ENCODE results near the gene TDO2.

The TDO2 gene

DNA sequence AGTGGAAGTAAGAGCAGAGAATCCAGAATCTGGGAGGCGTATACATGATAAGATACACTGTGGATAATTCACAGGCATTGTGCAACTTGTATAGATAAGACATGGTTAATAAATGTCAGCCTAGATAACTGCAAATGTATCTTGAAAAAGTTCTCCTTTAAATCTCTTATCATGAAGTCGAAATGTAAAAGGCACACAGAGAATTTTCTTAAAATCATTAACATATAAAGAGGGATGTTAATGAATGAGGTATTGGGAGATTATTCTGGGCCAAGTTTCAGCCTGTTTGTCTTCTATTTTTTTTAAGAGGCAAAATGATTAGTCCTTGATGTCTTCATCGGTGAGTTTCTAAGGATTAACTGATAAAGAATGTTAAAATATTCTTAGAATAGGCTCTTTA, 835 bp downstream of the TDO2 start:
- DNase-seq (ENCODE audit: insufficient read length, low spot score) (no peak), FAIRE-seq (no peak)
- no peak for TF ChIP-seq POU2F2 (IDR thresholded peaks at IDR 0.05; ENCODE audit: low read depth, low read length)
- TF ChIP-seq POLR2AphosphoS5 (IDR thresholded peaks at IDR 0.05; ENCODE audit: low read depth, low read length) = no peak
- TF ChIP-seq SPI1 (IDR thresholded peaks at IDR 0.05; ENCODE audit: low read depth, low read length) = no peak
- no peak for TF ChIP-seq POLR2A (IDR thresholded peaks at IDR 0.05; ENCODE audit: low read depth, low read length)
- TF ChIP-seq PAX5 (IDR thresholded peaks at IDR 0.05; ENCODE audit: insufficient read depth, low read length, severe bottlenecking) = no peak
- TF ChIP-seq TAF1 (IDR thresholded peaks at IDR 0.05; ENCODE audit: low read depth, low read length) = no peak

DNA sequence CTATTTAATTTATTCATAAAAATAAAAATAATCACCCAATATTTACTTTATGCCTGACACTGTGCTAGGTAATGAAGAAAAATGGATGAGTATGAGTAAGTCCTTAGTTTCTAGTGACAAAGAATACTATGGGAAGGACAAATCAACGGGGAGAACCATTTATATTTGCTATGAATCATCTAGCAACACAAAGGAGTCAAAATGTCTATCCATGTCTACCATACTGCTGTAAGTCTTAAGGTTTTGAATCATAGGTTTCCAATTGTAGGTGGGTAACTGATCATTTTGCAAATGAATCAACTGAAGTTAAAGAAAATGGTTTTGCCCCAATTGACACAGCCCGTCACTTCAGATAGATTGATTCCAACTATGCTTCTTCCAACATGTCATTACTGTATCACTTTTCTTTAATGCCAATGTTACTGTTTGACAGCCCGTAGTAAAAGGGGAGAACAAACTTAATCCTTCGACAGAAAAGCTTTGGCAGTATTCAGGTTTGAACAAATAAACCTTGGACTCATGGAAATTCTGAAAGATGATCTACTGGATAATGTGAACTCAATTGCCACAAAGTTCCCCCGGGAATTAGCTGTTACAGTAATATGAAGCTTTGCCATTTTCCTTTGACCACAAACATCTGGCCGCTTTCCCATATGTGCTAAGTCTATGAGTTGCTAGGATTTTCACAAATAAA, 3.2 kb downstream of the TDO2 start:
- TF ChIP-seq POLR2A (IDR thresholded peaks at IDR 0.05; ENCODE audit: low read depth, low read length) = no peak
- no peak for TF ChIP-seq POLR2AphosphoS5 (IDR thresholded peaks at IDR 0.05; ENCODE audit: low read depth, low read length)
- no peak for TF ChIP-seq TAF1 (IDR thresholded peaks at IDR 0.05; ENCODE audit: low read depth, low read length)
- TF ChIP-seq POU2F2 (IDR thresholded peaks at IDR 0.05; ENCODE audit: low read depth, low read length) = no peak
- TF ChIP-seq SPI1 (IDR thresholded peaks at IDR 0.05; ENCODE audit: low read depth, low read length) = no peak
- TF ChIP-seq PAX5 (IDR thresholded peaks at IDR 0.05; ENCODE audit: insufficient read depth, low read length, severe bottlenecking) = no peak
- DNase-seq (ENCODE audit: insufficient read length, low spot score) (no peak), FAIRE-seq (no peak)

DNA sequence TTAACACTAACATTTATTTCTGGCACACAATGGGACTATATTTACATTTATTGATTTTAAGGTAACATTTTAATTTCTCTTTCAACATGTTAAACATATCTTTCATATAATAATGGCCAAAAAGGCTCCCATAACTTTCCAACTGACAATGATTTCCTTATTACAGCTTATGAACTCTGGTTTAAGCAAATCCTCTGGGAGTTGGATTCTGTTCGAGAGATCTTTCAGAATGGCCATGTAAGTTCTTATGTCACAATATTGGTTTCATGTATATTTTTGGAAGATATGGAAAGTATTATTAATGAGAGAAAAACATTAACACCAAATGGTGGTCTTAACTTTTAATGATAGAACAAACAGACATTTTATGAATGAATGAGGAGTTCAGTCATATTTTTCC, 4.1 kb downstream of the TDO2 start:
- TF ChIP-seq PAX5 (IDR thresholded peaks at IDR 0.05; ENCODE audit: insufficient read depth, low read length, severe bottlenecking) (no peak), SPI1 (IDR thresholded peaks at IDR 0.05; ENCODE audit: low read depth, low read length) (no peak), POLR2A (IDR thresholded peaks at IDR 0.05; ENCODE audit: low read depth, low read length) (no peak)
- DNase-seq (ENCODE audit: insufficient read length, low spot score) (no peak), FAIRE-seq (no peak)

GRCh38 chr4:155908187-155909139, 5.0 kb downstream of the TDO2 start:
- no peak for FAIRE-seq

DNA sequence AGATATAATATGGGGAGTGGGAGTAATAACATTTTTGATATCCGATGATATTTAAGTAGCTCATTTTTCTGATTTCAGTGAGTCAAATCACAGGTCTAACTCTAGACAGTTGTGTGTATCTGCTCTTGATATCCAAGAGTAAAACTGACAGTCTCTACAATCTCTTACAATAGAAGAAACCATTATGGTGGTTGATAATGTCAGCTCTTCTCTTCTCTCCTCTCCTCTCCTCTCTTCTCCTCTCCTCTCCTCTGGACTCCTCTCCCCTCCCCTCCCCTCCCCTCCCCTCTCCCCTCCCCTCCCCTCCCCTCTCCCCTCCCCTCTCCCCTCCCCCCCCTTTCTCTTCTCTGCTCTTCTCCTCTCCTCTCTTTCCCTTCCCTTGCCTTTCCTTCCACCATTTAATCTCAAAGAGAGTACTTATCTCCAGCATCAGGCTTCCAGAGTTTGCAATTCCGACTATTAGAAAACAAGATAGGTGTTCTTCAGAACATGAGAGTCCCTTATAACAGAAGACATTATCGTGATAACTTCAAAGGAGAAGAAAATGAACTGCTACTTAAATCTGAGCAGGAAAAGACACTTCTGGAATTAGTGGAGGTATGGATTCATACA, 6.2 kb downstream of the TDO2 start:
- DNase-seq (ENCODE audit: insufficient read length, low spot score) (no peak), FAIRE-seq (no peak)
- TF ChIP-seq SPI1 (IDR thresholded peaks at IDR 0.05; ENCODE audit: low read depth, low read length) (no peak), POLR2AphosphoS5 (IDR thresholded peaks at IDR 0.05; ENCODE audit: low read depth, low read length) (no peak), POLR2A (IDR thresholded peaks at IDR 0.05; ENCODE audit: low read depth, low read length) (no peak), PAX5 (IDR thresholded peaks at IDR 0.05; ENCODE audit: insufficient read depth, low read length, severe bottlenecking) (no peak), TAF1 (IDR thresholded peaks at IDR 0.05; ENCODE audit: low read depth, low read length) (no peak), POU2F2 (IDR thresholded peaks at IDR 0.05; ENCODE audit: low read depth, low read length) (no peak)

More at GRCh38 chr4:155908187-155909139, 5.0 kb downstream of the TDO2 start:
- TF ChIP-seq PAX5 (IDR thresholded peaks at IDR 0.05; ENCODE audit: insufficient read depth, low read length, severe bottlenecking) (no peak), SPI1 (IDR thresholded peaks at IDR 0.05; ENCODE audit: low read depth, low read length) (no peak), POLR2A (IDR thresholded peaks at IDR 0.05; ENCODE audit: low read depth, low read length) (no peak), POLR2AphosphoS5 (IDR thresholded peaks at IDR 0.05; ENCODE audit: low read depth, low read length) (no peak), TAF1 (IDR thresholded peaks at IDR 0.05; ENCODE audit: low read depth, low read length) (no peak), POU2F2 (IDR thresholded peaks at IDR 0.05; ENCODE audit: low read depth, low read length) (no peak)
- DNase-seq (ENCODE audit: insufficient read length, low spot score) = no peak

- no peak for TF ChIP-seq PAX5 (IDR thresholded peaks at IDR 0.05; ENCODE audit: insufficient read depth, low read length, severe bottlenecking)
- DNase-seq (ENCODE audit: insufficient read length, low spot score) = no peak
- FAIRE-seq = no peak
These were observed 8.4 kb downstream of the TDO2 start for GRCh38 chr4:155911905-155912304.

DNA sequence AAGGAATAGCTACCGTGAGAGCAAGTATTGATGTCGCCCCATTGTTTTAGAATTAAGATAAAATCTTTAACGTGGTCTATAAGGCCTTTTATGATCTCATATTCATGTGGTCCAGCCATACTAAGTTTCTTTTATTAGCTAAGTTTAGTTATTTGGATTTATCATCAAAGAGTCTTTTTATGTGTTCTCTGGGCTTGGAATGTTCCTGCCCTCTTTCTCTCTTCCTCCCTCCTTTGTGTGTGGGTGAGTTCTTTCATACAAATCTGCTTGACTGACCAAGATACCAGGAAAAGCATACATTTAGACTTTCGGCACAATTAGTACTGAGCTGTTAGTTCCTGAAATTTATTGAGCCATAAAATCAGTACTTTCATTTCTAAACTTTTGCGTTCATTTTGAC, 11.3 kb downstream of the TDO2 start:
- TF ChIP-seq POU2F2 (IDR thresholded peaks at IDR 0.05; ENCODE audit: low read depth, low read length) (no peak), SPI1 (IDR thresholded peaks at IDR 0.05; ENCODE audit: low read depth, low read length) (no peak), POLR2AphosphoS5 (IDR thresholded peaks at IDR 0.05; ENCODE audit: low read depth, low read length) (no peak), PAX5 (IDR thresholded peaks at IDR 0.05; ENCODE audit: insufficient read depth, low read length, severe bottlenecking) (no peak), POLR2A (IDR thresholded peaks at IDR 0.05; ENCODE audit: low read depth, low read length) (no peak), TAF1 (IDR thresholded peaks at IDR 0.05; ENCODE audit: low read depth, low read length) (no peak)
- FAIRE-seq (no peak), DNase-seq (ENCODE audit: insufficient read length, low spot score) (no peak)

- FAIRE-seq (no peak), DNase-seq (ENCODE audit: insufficient read length, low spot score) (no peak)
- TF ChIP-seq SPI1 (IDR thresholded peaks at IDR 0.05; ENCODE audit: low read depth, low read length) (no peak), POLR2AphosphoS5 (IDR thresholded peaks at IDR 0.05; ENCODE audit: low read depth, low read length) (no peak), TAF1 (IDR thresholded peaks at IDR 0.05; ENCODE audit: low read depth, low read length) (no peak), PAX5 (IDR thresholded peaks at IDR 0.05; ENCODE audit: insufficient read depth, low read length, severe bottlenecking) (no peak), POU2F2 (IDR thresholded peaks at IDR 0.05; ENCODE audit: low read depth, low read length) (no peak), POLR2A (IDR thresholded peaks at IDR 0.05; ENCODE audit: low read depth, low read length) (no peak)
These were observed 18.1 kb downstream of the TDO2 start for GRCh38 chr4:155921597-155921996.

DNA sequence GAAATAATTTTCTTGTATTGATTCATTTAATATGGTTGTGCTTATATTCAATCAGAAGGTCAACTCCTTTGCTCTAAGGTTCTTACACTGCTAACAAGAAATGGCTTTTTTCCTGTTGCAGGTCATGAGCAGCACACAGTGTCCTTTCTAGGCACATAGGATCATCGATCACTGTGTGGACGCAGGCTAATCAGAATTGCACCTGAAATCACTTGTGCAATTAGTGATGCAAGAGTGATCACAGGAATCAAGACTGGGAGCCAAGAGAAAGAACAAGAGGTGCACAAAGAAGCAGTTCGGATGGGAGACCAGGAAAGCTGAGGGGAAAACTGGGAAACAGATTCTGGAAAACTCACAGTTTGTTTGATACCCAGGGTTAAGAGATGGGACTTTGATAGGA, 21.1 kb downstream of the TDO2 start:
- no peak for FAIRE-seq
- TF ChIP-seq POU2F2 (IDR thresholded peaks at IDR 0.05; ENCODE audit: low read depth, low read length) = no peak
- no peak for TF ChIP-seq TAF1 (IDR thresholded peaks at IDR 0.05; ENCODE audit: low read depth, low read length)
- TF ChIP-seq PAX5 (IDR thresholded peaks at IDR 0.05; ENCODE audit: insufficient read depth, low read length, severe bottlenecking) = no peak
- no peak for TF ChIP-seq POLR2A (IDR thresholded peaks at IDR 0.05; ENCODE audit: low read depth, low read length)
- TF ChIP-seq SPI1 (IDR thresholded peaks at IDR 0.05; ENCODE audit: low read depth, low read length) = no peak
- no peak for TF ChIP-seq POLR2AphosphoS5 (IDR thresholded peaks at IDR 0.05; ENCODE audit: low read depth, low read length)
- DNase-seq (ENCODE audit: insufficient read length, low spot score) = no peak
